Activated naive CD4-positive, alpha-beta T cell treated with anti-CD3 and anti-CD28 coated beads, Interleukin-2, amount 50 U/mL, for 16 hours (primary cell): ENCODE data around the gene KCNQ5.
"Not testable (repeated sequence)": the region's sequence is repeated elsewhere in the genome, so short reads cannot be mapped to it uniquely, and the experiment has no call there.

Experiments used
- DNase-seq: peaks from one replicate; pipeline ENCODE4 v3.0.0-alpha.2; 2020

Gene KCNQ5

DNA sequence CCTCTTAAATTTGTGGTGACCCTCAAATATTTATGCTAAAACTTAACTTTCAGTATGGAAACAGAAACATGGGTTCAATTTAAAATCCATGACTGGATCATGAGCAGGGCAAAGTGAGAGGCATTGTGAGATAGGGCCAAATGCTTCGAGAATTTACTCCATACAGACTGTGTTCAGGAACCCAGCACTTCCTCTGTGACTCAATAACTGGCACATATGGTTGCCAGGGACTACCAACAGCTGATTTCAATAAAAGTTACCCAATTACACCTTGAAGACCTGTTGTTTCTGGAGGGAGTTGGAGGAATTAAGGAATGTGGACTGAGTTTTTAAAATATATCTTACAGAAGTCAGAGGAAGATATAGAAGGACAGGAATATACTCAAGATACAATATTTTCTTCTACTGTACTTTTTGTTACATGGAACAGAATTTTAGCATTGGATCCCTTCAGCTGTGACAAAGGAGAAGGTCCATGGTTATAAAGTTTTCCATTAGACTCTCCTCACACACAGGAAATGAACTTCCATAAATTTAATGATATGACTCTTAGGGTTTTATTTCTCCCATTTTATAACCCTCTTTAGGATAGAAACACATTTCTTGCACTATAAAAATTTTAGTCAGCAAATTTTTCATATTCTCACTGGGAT, 344.9 kb downstream of the KCNQ5 start:
- DNase-seq: no peak

DNA sequence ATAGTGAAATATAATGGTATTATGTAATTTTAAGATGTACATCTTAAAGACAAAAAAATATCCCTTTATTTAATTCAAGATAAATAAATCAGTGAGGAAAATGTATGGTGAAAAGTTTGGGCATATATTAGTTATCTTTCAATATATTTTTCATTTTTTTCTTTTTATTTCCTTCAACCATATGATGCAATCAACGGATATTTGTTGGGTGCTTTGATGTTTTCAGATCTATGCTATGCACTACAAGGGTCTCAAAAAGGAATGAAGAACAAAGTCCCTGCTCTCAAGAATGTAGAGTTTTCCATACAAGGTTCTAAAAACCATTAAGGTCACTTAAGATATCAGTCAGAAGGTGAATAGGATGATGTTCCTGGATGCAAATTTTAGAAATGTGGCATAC, 345.5 kb downstream of the KCNQ5 start:
- no peak for DNase-seq

DNA sequence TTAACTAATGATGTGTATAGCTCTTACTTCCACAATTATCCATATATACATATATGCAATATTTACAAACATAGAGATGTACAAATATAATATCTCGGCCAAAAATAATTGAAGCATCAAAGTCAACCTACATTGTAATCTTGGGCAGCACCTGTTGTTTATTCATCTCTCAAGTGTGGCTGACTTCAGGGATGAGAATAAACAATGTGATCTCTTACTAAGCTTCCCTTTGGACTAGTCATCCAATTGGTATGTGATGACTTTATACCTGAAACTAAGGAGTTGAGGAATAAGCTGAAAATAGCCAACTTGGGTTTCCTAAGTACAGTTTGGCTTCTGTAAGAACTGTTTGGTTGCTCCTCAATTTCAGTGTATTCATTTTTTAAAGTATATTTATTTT, 346.8 kb downstream of the KCNQ5 start:
- DNase-seq: no peak

DNA sequence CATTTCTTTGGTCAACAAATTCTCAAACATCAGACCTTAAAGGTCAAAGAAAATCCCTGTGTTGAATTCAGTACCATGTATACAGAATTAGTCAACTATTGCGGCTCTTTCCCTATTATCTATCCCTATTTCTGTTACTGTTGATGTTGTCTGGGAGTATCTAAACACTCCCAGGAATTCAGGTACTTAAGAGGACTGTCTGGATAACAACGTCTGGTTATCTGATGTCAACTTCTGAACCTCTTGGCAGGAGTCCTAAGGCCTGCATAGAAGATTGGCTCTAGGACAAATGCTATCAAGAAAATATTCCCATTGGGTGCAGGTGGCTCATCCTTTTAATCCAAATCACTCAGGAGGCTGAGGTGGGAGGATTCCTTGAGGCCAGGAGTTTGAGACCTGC, 347.8 kb downstream of the KCNQ5 start:
- no peak for DNase-seq

DNA sequence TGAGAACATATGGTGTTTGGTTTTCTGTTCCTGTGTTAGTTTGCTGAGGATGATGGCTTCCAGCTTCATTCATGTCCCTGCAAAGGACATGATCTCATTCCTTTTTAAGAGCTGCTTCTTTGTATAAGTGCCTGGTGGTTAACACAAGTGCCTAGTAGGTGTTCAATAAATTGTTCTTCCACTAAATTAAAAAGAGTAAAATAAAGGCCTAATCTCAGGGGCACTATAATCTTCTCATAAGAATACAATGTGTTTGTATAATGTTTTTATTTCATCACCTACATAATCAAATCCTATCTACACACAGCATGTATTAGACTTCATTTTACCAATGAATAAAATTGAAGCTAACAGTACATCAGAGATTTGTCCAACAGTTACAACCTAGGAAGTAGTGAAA, 350.7 kb downstream of the KCNQ5 start:
- DNase-seq: no peak

DNA sequence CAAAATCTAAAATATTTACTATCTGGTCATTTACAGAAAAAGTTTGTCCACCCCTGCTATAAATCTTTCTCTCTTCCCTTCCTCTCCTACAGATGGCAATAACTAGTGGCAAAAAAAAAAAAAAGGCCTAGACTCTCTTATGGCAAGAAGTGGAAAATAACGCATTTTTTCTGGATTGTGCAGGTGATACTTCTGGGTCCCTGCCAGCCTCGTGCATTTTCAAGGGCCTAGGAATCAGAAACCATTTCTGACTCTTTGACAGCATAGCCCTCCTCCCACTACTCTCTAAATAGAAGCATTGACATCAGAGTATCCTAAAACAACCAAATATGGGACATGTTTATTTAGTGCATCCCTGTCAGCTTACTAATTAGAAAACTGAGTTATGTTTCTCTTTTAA, 352.4 kb downstream of the KCNQ5 start:
- DNase-seq: no peak

DNA sequence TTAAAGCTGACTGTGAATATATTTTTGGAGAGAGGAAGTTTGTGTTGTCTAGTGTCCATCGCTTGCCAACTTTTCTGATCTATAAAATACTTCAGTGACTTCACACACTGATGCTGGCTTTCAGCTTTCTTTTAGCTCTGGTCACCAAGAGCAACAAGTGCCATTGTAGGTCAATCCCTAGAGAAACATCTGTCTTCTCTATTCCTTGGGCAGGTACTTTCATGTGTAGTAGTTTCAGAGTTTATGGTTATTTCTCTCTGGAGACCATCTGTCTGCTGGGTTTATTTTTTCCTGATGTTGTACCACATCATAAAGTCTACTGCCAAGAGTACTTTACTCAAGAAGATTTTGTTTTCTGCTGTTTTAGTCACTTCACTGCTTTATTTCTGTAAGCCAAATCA, 353.5 kb downstream of the KCNQ5 start:
- DNase-seq: no peak

DNA sequence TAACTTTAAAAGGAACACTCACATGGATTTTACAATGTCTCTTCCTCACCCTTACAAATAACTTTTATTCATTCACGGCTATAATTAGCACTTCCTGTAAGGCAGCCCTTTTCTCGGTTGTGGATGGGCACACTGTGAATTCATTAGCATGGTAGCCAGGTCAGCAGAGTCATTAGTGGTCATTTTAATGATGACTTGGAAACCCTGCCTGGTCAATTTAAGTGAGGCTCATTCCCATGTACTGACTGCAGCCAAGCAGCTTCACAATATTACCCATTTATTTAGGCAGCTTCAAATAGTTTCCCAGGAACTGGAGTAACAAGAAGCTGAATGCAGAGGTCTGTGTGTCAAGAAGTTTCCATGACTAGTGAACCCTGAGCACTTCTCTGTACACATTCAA, 354.6 kb downstream of the KCNQ5 start:
- DNase-seq: no peak

DNA sequence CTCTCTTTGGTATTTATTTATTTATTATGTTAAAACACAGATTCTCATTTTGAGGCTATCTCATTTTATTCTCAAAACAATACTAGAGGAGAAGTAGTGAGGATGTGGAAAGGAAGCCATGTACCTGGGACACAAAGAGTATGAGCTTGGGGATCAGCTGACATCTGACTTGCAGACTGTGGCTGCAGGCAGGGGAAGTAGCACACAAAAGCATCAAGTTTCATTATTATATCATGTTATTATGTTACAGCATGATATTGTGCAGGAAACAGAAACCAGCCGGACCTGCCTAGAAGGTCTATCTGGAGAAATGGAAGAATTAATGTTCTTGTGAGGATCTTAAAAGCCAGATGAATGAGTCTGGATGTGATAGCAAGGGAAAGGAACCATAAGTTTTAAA, 355.2 kb downstream of the KCNQ5 start:
- no peak for DNase-seq

DNA sequence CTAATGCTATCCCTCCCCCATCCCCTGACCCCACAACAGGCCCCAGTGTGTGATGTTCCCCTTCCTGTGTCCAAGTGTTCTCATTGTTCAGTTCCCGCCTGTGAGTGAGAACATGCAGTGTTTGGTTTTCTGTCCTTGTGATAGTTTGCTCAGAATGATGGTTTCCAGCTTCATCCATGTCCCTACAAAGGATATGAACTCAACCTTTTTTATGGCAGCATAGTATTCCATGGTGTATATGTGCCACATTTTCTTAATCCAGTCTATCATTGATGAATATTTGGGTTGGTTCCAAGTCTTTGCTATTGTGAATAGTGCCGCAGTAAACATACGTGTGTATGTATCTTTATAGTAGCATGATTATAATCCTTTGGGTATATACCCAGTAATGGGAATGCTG, 356.9 kb downstream of the KCNQ5 start:
- DNase-seq: not testable (repeated sequence)

DNA sequence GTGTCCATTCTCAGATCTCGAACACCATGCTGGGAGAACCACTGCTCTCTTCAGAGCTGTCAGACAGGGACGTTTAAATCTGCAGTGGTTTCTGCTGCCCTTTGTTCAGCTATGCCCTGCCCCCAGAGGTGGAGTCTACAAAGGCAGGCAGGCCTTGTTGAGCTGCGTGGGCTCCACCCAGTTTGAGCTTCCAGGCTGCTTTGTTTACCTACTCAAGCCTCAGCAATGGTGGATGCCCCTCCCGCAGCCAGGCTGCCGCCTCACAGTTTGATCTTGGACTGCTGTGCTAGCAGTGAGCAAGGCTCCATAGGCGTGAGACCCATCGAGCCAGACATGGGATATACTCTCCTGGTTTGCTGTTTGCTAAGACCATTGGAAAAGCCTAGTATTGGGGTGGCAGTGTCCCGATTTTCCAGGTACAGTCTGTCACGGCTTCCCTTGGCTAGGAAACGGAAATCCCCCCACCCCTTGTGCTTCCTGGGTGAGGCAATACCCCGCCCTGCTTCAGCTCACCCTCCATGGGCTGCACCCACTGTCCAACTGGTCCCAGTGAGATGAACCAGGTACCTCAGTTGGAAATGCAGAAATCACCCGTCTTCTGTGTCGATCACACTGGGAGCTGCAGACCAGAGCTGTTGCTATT, 362.4 kb downstream of the KCNQ5 start:
- DNase-seq: not testable (repeated sequence)

DNA sequence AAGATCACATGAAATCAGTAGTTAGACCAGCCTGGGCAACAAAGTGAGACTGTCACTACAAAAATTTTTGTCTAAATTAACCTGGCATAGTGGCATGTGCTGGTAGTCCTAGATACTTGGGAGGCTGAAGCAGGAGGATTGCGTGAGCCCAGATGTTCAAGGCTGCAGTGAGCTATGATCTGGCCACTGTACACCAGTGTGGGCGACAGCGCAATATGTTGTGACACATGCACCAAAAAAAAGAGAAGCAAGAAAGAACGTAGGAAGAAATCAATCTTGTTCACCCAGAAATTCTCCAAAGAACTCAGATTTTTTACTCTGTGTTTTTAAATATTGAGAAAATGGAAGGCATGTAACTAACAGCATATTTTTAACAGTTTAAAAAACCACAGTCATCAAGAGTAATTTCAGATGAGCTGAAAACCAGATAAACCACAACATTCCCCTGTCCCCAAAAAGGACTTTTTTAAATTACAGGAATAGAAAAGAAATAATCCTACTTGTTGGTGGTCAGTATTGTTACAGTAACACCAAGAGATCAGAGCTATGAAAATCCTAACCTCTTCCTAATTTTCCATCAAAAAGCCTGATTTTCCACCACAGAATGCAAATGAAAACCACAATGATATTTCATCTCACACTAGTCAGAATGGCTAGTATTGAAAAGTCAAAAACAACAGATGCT, 363.3 kb downstream of the KCNQ5 start:
- no peak for DNase-seq

DNA sequence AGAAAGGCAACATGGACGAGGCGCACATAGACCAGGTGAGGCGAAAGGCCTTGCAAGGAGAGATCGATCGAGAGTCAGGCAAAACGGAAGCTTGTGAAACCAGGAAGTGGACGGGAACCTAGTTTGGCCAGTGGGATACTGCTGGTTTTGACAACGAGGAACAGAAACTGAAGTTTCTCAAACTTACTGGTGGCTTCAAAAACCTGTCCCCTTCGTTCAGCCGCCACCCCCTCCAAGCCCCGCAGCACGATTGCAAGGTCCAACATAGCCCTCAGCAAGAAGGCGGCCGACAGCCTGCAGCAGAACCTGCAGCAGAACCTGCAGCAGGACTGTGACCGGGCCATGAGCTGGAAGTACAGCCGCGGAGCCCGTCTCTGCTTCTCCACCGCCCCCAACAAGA, 365.4 kb downstream of the KCNQ5 start:
- DNase-seq: no peak

DNA sequence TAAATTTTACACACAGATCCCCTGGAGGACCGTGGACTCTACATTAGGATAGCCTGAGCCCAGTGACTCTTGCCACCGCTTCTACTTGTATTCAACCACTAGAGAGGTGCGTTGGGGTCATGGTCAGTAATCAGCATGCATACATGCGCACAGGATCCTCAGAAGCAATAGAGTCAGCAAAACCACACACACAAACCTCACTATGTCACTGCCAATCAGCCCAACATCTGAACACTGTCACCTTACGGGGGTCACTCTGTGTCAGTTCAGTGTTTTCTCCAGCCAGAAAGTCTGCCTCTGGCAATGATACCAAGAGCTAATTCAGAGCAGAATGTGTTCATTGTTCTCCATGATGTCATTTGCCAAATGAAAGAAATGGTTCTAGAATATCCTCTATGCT, 378.1 kb downstream of the KCNQ5 start:
- DNase-seq: no peak

DNA sequence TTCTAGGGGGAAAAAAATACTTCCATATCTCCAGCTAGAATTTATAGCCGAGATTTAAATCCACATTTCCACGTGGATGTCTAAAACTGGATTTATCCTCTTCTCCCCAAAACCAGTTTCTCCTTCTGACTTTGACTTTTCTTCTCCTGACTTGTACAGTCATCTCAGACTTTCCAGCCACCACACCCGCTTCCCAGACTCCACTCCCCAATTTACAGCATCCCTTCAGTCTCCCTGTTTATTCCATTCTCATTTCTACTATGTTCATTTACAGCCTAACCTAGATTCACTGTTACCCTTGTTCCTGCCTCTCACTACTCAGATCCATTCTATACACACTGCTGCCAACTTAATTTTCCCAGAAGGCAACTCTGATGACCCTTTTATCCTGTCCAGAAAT, 378.6 kb downstream of the KCNQ5 start:
- DNase-seq: no peak

DNA sequence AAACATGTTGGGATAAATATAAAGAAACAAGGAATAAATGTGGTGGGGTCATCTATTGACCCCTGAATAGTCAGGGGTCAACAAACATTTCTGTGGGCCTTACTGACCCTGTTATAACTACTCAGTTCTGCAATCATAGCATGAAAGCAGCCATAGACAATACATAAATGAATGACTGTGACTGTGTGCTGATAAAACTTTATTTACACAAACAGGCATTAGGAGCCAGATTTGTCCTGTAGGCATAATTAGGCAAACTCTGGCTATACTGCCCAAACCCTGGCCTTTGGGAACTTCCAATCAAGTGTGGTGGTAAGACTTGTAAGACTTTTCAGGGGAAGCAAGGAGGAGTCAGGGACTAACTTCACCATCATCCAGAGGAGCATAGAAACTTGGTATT, 380.7 kb downstream of the KCNQ5 start:
- DNase-seq: no peak

DNA sequence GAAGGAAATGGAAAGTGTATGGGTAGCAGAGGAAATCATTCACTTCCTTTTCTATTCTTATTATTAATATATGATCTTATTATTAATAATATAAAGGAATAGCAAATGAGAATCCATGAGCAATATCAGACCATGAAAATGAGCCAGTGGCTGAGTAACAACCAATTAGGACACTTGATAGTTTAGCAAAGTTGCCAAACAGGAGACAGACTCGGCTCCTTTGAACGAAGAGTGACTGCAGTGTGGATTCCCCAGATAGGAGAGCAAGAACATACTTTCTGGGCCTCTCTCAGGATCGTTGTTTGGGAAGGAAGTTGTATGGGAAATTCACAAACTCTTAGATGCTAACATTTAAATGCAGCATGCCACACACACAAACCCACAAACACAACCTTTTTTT, 381.4 kb downstream of the KCNQ5 start:
- DNase-seq: no peak

DNA sequence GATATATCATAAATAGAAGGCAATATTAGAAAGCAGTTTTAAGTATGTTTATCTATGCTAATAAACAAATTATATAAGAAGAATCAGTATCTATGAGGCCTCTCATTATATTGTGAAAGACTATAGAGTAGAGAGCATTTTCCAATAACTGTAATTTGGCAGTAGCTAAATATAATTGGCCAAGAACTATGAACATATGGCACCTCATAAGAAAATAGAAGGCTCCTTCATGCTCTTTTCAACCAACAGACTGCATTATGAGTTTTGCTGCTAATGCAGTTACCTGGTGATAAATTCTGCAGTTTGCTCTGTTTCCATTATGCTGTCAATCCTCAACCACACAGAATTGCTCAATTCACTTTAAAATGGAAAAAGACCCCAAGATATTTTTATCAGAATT, 382.4 kb downstream of the KCNQ5 start:
- DNase-seq: no peak

DNA sequence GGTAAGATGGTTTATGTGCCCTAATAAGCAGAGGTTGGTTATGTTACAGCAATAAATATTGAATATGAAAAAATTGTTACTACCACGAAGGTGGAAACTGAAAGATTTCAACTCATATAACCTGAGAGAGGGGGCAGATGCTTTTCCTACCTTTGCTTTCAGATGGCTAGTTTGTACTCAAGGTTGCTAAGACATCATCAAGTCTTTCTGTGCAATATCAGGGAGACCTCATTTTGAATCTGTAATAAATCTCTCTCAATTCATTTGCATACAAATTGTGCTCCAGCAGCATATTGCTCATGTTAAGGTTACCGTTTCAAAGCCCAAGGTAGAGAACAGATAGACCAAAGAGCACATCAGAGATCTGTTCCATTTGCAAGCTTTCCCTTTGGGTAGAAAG, 383.0 kb downstream of the KCNQ5 start:
- no peak for DNase-seq

DNA sequence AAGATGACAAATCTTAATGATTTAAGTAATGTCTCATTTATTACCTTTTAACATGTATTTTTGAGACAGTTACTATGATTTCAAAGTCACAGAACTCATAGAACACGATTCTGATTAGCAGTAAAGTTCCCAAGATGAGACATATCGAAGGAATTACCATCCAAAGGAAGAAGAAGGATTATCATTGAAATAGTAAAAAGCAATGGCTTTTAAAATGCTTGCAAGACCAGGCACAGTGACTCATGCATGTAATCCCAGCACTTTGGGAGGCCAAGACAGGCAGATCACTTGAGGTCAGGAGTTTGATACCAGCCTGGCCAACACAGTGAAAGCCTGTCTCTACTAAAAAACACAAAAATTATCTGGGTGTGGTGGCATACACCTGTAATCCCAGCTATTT, 384.3 kb downstream of the KCNQ5 start:
- DNase-seq: no peak

DNA sequence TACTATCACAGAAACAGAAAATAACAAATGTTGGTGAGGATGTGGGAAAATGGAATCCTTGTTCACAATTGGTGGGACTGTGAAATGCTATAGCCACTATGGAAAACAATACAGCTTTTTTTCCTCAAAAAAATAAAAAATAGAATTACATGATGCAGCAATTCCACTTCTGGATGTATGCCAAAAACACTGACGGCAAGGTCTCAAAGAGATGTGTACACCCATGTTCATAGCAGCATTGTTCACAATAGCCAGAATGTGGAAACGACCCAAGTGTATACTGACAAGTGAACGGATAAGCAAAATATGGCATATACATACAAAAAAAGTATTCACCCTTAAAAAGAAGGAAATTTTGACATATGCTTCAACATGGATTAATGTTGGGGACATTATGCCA, 390.1 kb downstream of the KCNQ5 start:
- DNase-seq: no peak

DNA sequence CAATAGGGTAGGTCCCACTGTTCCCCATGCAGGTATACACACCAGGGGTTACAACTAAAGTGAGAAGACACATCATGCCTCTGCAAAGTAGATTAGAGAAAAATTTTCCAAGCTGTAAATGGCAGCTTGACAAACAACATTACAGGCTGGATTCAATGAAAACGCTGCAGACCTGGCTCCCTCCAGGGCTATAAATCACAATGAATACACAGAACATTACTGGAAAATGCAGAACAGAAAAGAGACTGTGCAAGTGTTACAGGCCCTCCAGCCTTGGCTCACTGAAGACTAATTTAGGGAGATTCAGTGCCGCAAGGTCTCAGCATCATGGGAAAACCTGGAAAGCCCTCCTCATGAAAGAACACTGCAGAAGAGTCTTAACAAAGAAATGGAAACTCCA, 395.6 kb downstream of the KCNQ5 start:
- no peak for DNase-seq

DNA sequence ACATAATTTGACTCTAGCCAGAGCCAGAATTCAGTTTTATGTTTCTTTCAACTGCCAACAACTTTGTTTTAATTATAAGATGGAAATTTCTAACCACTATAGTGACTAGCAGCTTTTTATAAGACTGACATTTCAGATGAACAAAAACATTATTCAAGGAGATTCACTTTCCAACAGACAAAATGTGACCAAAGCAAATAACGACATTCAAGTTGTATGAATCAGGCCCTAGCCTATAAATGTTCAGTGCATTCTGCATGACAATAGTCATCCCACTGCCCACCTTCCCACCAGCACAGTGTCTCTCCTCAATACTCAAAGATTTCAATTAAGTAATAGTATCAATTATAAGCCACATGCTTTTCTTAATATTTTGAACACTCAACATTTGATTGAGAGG, 402.7 kb downstream of the KCNQ5 start:
- DNase-seq: no peak

DNA sequence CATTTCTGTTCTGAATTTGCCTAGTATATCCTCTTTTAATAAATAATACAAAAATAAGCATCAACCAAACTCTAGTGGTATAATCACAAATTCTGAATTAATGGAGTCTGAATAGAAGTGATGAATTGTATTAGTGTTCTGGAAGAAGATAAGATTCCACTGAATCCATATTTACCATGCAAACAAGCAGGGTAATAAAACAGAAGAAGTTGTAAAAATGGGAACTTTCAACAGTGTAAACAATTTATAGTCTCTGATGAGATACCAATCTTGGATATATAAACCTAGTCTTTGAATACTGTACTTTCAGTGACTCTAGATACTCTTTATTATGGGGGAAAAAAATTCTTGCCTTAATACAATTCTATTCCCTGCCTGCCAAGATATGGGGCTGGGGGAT, 405.8 kb downstream of the KCNQ5 start:
- DNase-seq: no peak
